Ovary (tissue), 9 donors: ENCODE data around the gene CAPG. TPM values are rescaled to one million over a fixed set of nuclear protein-coding genes. Genes with fewer than 3 reads are reported as not detected.

ENCODE experiments used
- DNase-seq, 5 donors: peaks; one replicate each; pipeline ENCODE4 v3.0.0-alpha.2; 2019 to 2020
- H3K27ac ChIP-seq, 2 donors: fragments of 200-600 bp; one replicate each; pipeline versions ENCODE4 v1.5.1 to v1.8.0; 2019 to 2022
- H3K27me3 ChIP-seq: fragments of 200-600 bp; one replicate; pipeline ENCODE4 v1.8.0; 2022
- H3K36me3 ChIP-seq: fragments of 200-600 bp; sonication (generic); one replicate; pipeline ENCODE4 v1.5.1; 2019
- H3K4me1 ChIP-seq: one replicate; pipeline ENCODE4 v1.8.1; 2013; ENCODE audit warnings: mild to moderate bottlenecking, moderate library complexity; ENCODE audit not compliant: insufficient read depth
- H3K4me3 ChIP-seq: fragments of 200-600 bp; sonication (generic); one replicate; pipeline ENCODE4 v1.5.1; 2017
- H3K9me3 ChIP-seq, 2 donors: fragments of 200-600 bp in 1 of 2; sonication (generic) in 1 of 2; one replicate each; pipeline versions ENCODE4 v1.5.1 to v1.8.1; 2013 to 2019; ENCODE audit warnings: mild to moderate bottlenecking in 1 of 2, moderate library complexity in 1 of 2
- EP300 ChIP-seq: sonication (generic); formaldehyde crosslinking; IDR thresholded peaks from one replicate; pipeline ENCODE4 v1.6.1; 2017; ENCODE audit warnings: antibody characterized with exemption
- POLR2A ChIP-seq: fragments of 450-650 bp; IDR thresholded peaks from one replicate; pipeline ENCODE4 v1.6.1; 2017; ENCODE audit warnings: antibody characterized with exemption, mild to moderate bottlenecking, moderate library complexity
- WGBS, 3 donors: extraction: QIAGEN DNeasy Blood & Tissue Kit in 1 of 3; methylation state at CpG; one replicate each; pipeline versions ENCODE4 v1.1.5 to v1.1.7; 2013 to 2017; 5-methylcytosine and 5-hydroxymethylcytosine counted together
- intact Hi-C, 4 donors: fragments of 100-400 bp; cut with DNase I; formaldehyde crosslinking; loops; one replicate each; pipeline versions ENCODE4 v1.11.0 to v1.15.1; 2022 to 2023
- polyA plus RNA-seq, 2 donors: library from polyadenylated mRNA; stranded (reverse); fragments of 200-250 nt in 1 of 2; fragments of 350-450 nt in 1 of 2; fragmentation: Illumina TruSeq in 1 of 2; extraction: RNeasy Lipid Tissue Mini Kit (QIAGEN cat#74804) in 1 of 2; gene quantifications; one replicate each; pipeline ENCODE4 v1.2.3, GENCODE V29; 2013 to 2014
- total RNA-seq, 7 donors: library from RNA; depleted of rRNA in 2 of 7; stranded (reverse); fragments of >200 nt in 2 of 7; fragmentation: NEBNext Ultra II Directional in 3 of 7; extraction: Animal tissue kit (Norgen Biotek cat#: 25700) in 3 of 7; gene quantifications; one replicate each; pipeline versions ENCODE4 v1.1.0 to v1.2.4, GENCODE V29; 2016 to 2023
- TF ChIP-seq, protein P1 (sequence below), 3 donors: fragments of 450-650 bp in 2 of 3; fragments of 200-600 bp in 1 of 3; IDR thresholded peaks; one replicate each; pipeline versions ENCODE4 v1.5.1 to v1.8.0; 2016 to 2022; ENCODE audit warnings: antibody characterized with exemption in 3 of 3, mild to moderate bottlenecking in 1 of 3
- donor health status: DM: no; HTN: no; CAD: no; lungs with moderate emphysema.
- donor health status: DM: no; HTN: no; CAD: no.
- donor health status: Bipolar disorder and iron deficiency.
- donor health status: DM: yes; HTN: yes; CAD: no.
- donor health status: DM: no; HTN: no; CAD: no.
- donor health status: DM: yes; HTN: yes; CAD: no.

Gene CAPG
- total and polyA plus RNA-seq, 9 donors: 6.8 to 97.8 (median 22.8) TPM

DNA sequence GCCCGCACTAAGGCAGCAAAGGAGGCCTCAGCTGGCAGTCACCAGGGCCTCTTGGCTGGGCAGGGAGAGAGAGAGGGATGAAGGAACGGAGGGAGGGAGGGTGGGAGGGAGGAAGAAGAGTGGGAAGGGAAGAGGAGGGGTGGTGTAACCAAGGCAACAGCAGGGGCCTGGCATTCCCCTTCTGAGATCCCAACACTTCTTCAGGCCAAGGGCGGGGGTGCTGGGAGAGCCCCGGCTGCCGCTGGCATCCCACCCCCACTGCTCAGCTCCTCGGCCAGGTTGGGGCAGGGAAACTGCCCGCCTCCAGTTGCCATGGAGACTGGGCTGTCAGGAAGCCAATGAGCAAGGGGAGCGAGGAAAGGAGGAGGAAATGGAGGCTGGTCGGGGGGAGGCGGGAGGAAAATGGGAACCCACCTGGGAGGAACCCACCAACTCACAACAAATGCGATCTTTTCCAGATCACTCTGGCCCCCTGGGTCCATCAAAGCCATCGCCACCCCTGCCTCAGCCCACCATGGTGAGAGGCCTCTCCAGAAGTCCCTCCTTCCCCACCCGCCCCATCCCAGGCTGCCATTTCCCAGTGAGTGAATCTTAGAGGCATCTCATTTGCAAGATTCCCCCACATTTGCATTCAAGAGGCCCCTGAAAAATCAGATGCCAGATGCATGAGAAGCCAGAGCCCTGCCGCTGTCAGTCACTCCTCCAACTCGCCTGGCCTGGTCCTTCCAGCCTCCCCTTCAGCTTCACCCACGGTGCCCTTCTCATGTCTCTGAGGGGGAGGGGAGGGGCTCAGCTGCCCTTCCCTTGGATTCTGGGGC is 20.8 kb upstream of the CAPG start:
- no peaks in the 10 kb centered on the region for H3K27me3 ChIP-seq
- TF ChIP-seq, protein P1, sequence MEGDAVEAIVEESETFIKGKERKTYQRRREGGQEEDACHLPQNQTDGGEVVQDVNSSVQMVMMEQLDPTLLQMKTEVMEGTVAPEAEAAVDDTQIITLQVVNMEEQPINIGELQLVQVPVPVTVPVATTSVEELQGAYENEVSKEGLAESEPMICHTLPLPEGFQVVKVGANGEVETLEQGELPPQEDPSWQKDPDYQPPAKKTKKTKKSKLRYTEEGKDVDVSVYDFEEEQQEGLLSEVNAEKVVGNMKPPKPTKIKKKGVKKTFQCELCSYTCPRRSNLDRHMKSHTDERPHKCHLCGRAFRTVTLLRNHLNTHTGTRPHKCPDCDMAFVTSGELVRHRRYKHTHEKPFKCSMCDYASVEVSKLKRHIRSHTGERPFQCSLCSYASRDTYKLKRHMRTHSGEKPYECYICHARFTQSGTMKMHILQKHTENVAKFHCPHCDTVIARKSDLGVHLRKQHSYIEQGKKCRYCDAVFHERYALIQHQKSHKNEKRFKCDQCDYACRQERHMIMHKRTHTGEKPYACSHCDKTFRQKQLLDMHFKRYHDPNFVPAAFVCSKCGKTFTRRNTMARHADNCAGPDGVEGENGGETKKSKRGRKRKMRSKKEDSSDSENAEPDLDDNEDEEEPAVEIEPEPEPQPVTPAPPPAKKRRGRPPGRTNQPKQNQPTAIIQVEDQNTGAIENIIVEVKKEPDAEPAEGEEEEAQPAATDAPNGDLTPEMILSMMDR (IDR thresholded peaks at IDR 0.05): no peak
- TF ChIP-seq EP300: no peak
- no peak for TF ChIP-seq POLR2A
- 71 to 83% (median 75%) methylated on average over 16 of the region's 16 CpGs for WGBS, 3 donors
- no peaks in the 10 kb centered on the region for H3K9me3 ChIP-seq
- no peak overlapping the region for H3K4me3 ChIP-seq
- H3K27ac ChIP-seq: no peak overlapping the region
- no peaks in the 10 kb centered on the region for H3K36me3 ChIP-seq
- peak in 1 of 5 donors; percentile 44 for DNase-seq
- peaks cover 7% of the 10 kb centered on the region for H3K4me1 ChIP-seq
- intact Hi-C loops: no loop called here

DNA sequence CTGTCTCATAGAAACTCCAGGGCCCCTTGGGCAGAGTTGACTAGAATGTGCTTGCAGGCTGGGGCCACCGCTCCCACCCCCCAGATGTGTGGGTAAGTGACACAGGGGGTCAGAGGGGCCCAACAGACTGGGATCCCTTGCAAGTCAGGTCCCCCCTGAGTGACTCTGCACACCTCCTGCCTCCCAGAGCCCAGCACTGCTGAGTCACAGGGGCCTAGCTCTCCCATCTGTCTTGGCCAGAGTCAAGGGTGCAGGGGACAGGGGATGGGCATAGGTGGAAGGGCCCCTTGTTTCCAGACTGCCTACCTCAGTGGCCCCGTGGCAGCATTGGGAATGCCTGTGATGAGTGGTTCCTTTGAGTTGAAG is 19.7 kb upstream of the CAPG start:
- 94 to 99% (median 96%) methylated on average over 2 of the region's 2 CpGs for WGBS, 3 donors
- H3K4me1 ChIP-seq: peaks cover 7% of the 10 kb centered on the region
- intact Hi-C loops: no loop called here
- TF ChIP-seq POLR2A: no peak
- TF ChIP-seq EP300: no peak
- TF ChIP-seq, protein P1 (IDR thresholded peaks at IDR 0.05): no peak
- no peaks in the 10 kb centered on the region for H3K36me3 ChIP-seq
- no peak overlapping the region for H3K27ac ChIP-seq
- H3K4me3 ChIP-seq: no peak overlapping the region
- H3K9me3 ChIP-seq: no peaks in the 10 kb centered on the region
- DNase-seq: no peak
- no peaks in the 10 kb centered on the region for H3K27me3 ChIP-seq

GRCh38 chr2:85429213-85429923 is 19.2 kb upstream of the CAPG start:
- Histone ChIP-seq H3K4me1 (peaks cover 7% of the 10 kb centered on the region), H3K4me3 (no peak overlapping the region), H3K9me3 (no peaks in the 10 kb centered on the region), H3K27ac (no peak overlapping the region), H3K27me3 (no peaks in the 10 kb centered on the region), H3K36me3 (no peaks in the 10 kb centered on the region)
- no peak for DNase-seq
- WGBS, 3 donors: 82 to 85% (median 84%) methylated on average over 12 of the region's 12 CpGs
- intact Hi-C loops: no loop called here
- TF ChIP-seq EP300: no peak
- TF ChIP-seq, protein P1 (IDR thresholded peaks at IDR 0.05): no peak
- no peak for TF ChIP-seq POLR2A

GRCh38 chr2:85428343-85428881 is 18.2 kb upstream of the CAPG start:
- H3K36me3 ChIP-seq: no peaks in the 10 kb centered on the region
- H3K4me1 ChIP-seq: peaks cover 2% of the 10 kb centered on the region
- no peak overlapping the region for H3K4me3 ChIP-seq
- intact Hi-C loops: no loop called here
- no peak overlapping the region for H3K27ac ChIP-seq
- no peak for DNase-seq
- WGBS, 3 donors: 82 to 87% (median 84%) methylated on average over 7 of the region's 7 CpGs
- TF ChIP-seq EP300 (no peak), POLR2A (no peak)
- TF ChIP-seq, protein P1 (IDR thresholded peaks at IDR 0.05): no peak
- H3K27me3 ChIP-seq: no peaks in the 10 kb centered on the region
- no peaks in the 10 kb centered on the region for H3K9me3 ChIP-seq
